ENCODE measurements around the gene MMP15. TPM values are rescaled to one million over a fixed set of nuclear protein-coding genes. Genes with fewer than 3 reads are reported as not detected.

The MMP15 gene
- total RNA-seq, 2 donors from 2014 or later, result 22.3 to 35.3 TPM

- ATAC-seq (no peak), DNase-seq (peak in 2 of 4 donors; percentile 46 to 60)
- peaks cover 93% of the 10 kb centered on the region for H3K4me1 ChIP-seq
- H3K27me3 ChIP-seq, result no peaks in the 10 kb centered on the region
- H3K27ac ChIP-seq, result peak overlapping the region; percentile 54 to 94 (median 86)
- H3K36me3 ChIP-seq (replicated peaks in 1 of 2; ENCODE audit: insufficient read depth in 1 of 2, low read depth in 2 of 2), result no peaks in the 10 kb centered on the region
- no peak overlapping the region for H3K4me3 ChIP-seq
- WGBS, 2 donors, result 32 to 45% methylated on average over 3 to 6 of the region's 6 CpGs
- intact Hi-C loops (cut with DNase I), result no loop called here
- TF ChIP-seq POLR2A (IDR thresholded peaks at IDR 0.05), result no peak
- TF ChIP-seq, protein P1, sequence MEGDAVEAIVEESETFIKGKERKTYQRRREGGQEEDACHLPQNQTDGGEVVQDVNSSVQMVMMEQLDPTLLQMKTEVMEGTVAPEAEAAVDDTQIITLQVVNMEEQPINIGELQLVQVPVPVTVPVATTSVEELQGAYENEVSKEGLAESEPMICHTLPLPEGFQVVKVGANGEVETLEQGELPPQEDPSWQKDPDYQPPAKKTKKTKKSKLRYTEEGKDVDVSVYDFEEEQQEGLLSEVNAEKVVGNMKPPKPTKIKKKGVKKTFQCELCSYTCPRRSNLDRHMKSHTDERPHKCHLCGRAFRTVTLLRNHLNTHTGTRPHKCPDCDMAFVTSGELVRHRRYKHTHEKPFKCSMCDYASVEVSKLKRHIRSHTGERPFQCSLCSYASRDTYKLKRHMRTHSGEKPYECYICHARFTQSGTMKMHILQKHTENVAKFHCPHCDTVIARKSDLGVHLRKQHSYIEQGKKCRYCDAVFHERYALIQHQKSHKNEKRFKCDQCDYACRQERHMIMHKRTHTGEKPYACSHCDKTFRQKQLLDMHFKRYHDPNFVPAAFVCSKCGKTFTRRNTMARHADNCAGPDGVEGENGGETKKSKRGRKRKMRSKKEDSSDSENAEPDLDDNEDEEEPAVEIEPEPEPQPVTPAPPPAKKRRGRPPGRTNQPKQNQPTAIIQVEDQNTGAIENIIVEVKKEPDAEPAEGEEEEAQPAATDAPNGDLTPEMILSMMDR (IDR thresholded peaks at IDR 0.05), result no peak
- no peaks in the 10 kb centered on the region for H3K9me3 ChIP-seq
These were observed 3.1 kb downstream of the MMP15 start for GRCh38 chr16:58028541-58029070.

GRCh38 chr16:58029410-58029809 is 3.9 kb downstream of the MMP15 start:
- DNase-seq, result no peak
- peaks cover 93% of the 10 kb centered on the region for H3K4me1 ChIP-seq
- intact Hi-C loops (cut with DNase I), result no loop called here
- 77% methylated on average over 2 of the region's 2 CpGs for WGBS, 2 donors
- H3K9me3 ChIP-seq, result no peaks in the 10 kb centered on the region
- H3K27me3 ChIP-seq, result no peaks in the 10 kb centered on the region
- no peak overlapping the region for H3K4me3 ChIP-seq
- ATAC-seq, result no peak
- H3K36me3 ChIP-seq (replicated peaks in 1 of 2; ENCODE audit: insufficient read depth in 1 of 2, low read depth in 2 of 2), result no peaks in the 10 kb centered on the region
- H3K27ac ChIP-seq, result peak overlapping the region in 2 of 4 donors; percentile 91 to 94
- no peak for TF ChIP-seq POLR2A (IDR thresholded peaks at IDR 0.05)
- TF ChIP-seq, protein P1 (IDR thresholded peaks at IDR 0.05), result no peak

- 80 to 83% methylated on average over 7 to 11 of the region's 11 CpGs for WGBS, 2 donors
- H3K4me1 ChIP-seq, result peaks cover 93% of the 10 kb centered on the region
- intact Hi-C loops (cut with DNase I), result no loop called here
- ATAC-seq (no peak), DNase-seq (no peak)
- no peaks in the 10 kb centered on the region for H3K27me3 ChIP-seq
- no peak overlapping the region for H3K4me3 ChIP-seq
- no peaks in the 10 kb centered on the region for H3K36me3 ChIP-seq (replicated peaks in 1 of 2; ENCODE audit: insufficient read depth in 1 of 2, low read depth in 2 of 2)
- H3K9me3 ChIP-seq, result no peaks in the 10 kb centered on the region
- peak overlapping the region in 2 of 4 donors; percentile 74 to 91 for H3K27ac ChIP-seq
- TF ChIP-seq, protein P1 (IDR thresholded peaks at IDR 0.05), result no peak
- TF ChIP-seq POLR2A (IDR thresholded peaks at IDR 0.05), result no peak
These were observed 4.7 kb downstream of the MMP15 start for GRCh38 chr16:58030136-58030840.

DNA sequence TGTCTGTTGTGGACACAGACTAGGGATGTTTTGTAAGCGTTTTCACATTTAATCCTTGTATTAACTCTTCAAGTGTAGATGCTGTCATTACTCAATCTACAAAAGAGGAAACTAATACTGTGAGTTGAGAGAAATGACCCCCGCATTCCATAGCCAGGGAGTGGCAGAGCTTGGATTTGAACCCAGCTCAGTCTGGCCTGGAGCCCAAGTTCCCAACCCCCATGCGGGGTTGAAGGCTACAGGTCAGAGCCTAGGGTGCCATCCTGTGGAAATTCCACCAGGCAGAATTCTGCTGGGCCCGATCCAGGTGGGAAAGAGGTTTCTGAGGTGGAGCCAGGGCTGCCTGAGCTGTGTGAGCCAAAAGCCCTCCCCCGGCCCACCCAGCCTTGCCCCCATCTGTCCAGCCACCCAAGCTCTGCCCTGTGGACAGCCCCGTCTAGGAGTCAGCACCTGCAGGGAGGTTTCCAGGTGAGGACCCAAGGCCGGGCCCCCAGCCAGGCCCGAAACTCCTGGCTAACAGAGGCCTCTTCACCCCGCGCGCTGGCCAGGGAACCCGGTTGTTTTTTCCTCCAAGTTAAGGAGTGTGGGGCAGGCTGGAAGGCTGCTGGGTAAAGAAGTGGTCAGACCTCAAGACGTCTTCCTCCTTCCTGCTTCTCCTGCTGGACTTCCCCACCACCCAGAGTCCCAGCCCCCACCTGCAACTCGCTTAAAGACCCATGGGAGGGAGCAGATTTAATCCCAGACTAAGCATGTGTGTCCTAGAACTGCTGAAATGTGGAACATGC is 5.7 kb downstream of the MMP15 start:
- Histone ChIP-seq H3K27ac (peak overlapping the region; percentile 53 to 91 (median 65)), H3K4me3 (no peak overlapping the region), H3K27me3 (no peaks in the 10 kb centered on the region), H3K4me1 (peaks cover 100% of the 10 kb centered on the region), H3K36me3 (replicated peaks in 1 of 2; ENCODE audit: insufficient read depth in 1 of 2, low read depth in 2 of 2) (no peaks in the 10 kb centered on the region), H3K9me3 (no peaks in the 10 kb centered on the region)
- TF ChIP-seq POLR2A (IDR thresholded peaks at IDR 0.05), result no peak
- TF ChIP-seq, protein P1 (IDR thresholded peaks at IDR 0.05), result no peak
- 40% methylated on average over 5 to 14 of the region's 14 CpGs for WGBS, 2 donors
- peak in 1 of 4 donors; percentile 33 for DNase-seq
- intact Hi-C loops (cut with DNase I), result no loop called here
- ATAC-seq, result no peak
